Adrenal gland (tissue), 12 donors: ENCODE data around the gene VTA1. TPM values are rescaled to one million over a fixed set of nuclear protein-coding genes. Genes with fewer than 3 reads are reported as not detected.

Experiments
- DNase-seq, 7 donors: peaks; one replicate each; pipeline ENCODE4 v3.0.0-alpha.2; 2019 to 2020
- H3K27ac ChIP-seq, 5 donors: fragments of 200-600 bp; sonication (generic) in 4 of 5; 1 replicate in 3 of 5; 2 replicates in 2 of 5; pipeline versions ENCODE4 v1.5.1 to v1.8.0; 2016 to 2020; ENCODE audit warnings: mild to moderate bottlenecking in 1 of 5
- H3K27me3 ChIP-seq: fragments of 200-600 bp; 2 replicates; pipeline ENCODE4 v1.8.0; 2021
- H3K36me3 ChIP-seq, 2 donors: fragments of 200-600 bp; replicated peaks in 1 of 2; 1 replicate in 1 of 2; 2 replicates in 1 of 2; pipeline versions ENCODE4 v1.5.1 to v1.8.0; 2018 to 2022
- H3K4me1 ChIP-seq, 2 donors: fragments of 200-600 bp; replicated peaks in 1 of 2; 1 replicate in 1 of 2; 2 replicates in 1 of 2; pipeline versions ENCODE4 v1.5.1 to v1.8.0; 2018 to 2021
- H3K4me3 ChIP-seq, 4 donors: fragments of 200-600 bp; sonication (generic) in 3 of 4; one replicate each; pipeline ENCODE4 v1.5.1; 2016 to 2018
- H3K9me3 ChIP-seq, 3 donors: fragments of 200-600 bp; sonication (generic) in 1 of 3; replicated peaks in 1 of 3; 1 replicate in 2 of 3; 2 replicates in 1 of 3; pipeline versions ENCODE4 v1.5.1 to v1.8.0; 2016 to 2021
- CTCF ChIP-seq, 6 experiments: fragments of 450-650 bp in 4 of 6; fragments of 200-600 bp in 2 of 6; sonication (generic) in 1 of 6; IDR thresholded peaks; 1 replicate in 5 of 6; 2 replicates in 1 of 6; pipeline versions ENCODE4 v1.5.1 to v1.8.0; 2016 to 2021; ENCODE audit warnings: antibody characterized with exemption in 6 of 6, mild to moderate bottlenecking in 2 of 6, moderate library complexity in 1 of 6
- POLR2A ChIP-seq, 2 donors: fragments of 450-650 bp; IDR thresholded peaks; one replicate each; pipeline ENCODE4 v1.6.1; 2017; ENCODE audit warnings: antibody characterized with exemption in 2 of 2, mild to moderate bottlenecking in 2 of 2, moderate library complexity in 1 of 2
- WGBS, 4 donors: extraction: QIAGEN DNeasy Blood & Tissue Kit in 2 of 4; methylation state at CpG; one replicate each; pipeline versions ENCODE4 v1.1.5 to v1.1.7; 2013 to 2017; 5-methylcytosine and 5-hydroxymethylcytosine counted together
- intact Hi-C, 2 donors: fragments of 100-400 bp; cut with DNase I; formaldehyde crosslinking; loops; one replicate each; pipeline versions ENCODE4 v1.14.1 to v1.15.0; 2022 to 2023
- polyA plus RNA-seq, 3 donors: library from polyadenylated mRNA; stranded (reverse); fragments of 200-250 nt in 2 of 3; fragments of 350-450 nt in 1 of 3; fragmentation: Illumina TruSeq in 1 of 3; extraction: RNeasy Lipid Tissue Mini Kit (QIAGEN cat#74804) in 1 of 3; gene quantifications; one replicate each; pipeline ENCODE4 v1.2.3, GENCODE V29; 2013 to 2014
- total RNA-seq, 9 donors: library from RNA; depleted of rRNA in 4 of 9; stranded (reverse); fragments of >200 nt in 4 of 9; fragments of 120-200 nt in 1 of 9; fragmentation: NEBNext Ultra II Directional in 1 of 9; extraction: Animal tissue kit (Norgen Biotek cat#: 25700) in 1 of 9; gene quantifications; one replicate each; pipeline versions ENCODE4 v1.1.0 to v1.2.4, GENCODE V29; 2013 to 2023
- donor health status: healthy with polysubstance abuse.
- donor health status: Bipolar disorder and iron deficiency.
- donor health status: DM: yes; HTN: yes; CAD: no.
- donor health status: DM: no; HTN: no; CAD: no.
- donor health status: DM: no; HTN: no; CAD: no.
- donor health status: DM: yes; HTN: yes; CAD: no.

VTA1 gene
- total and polyA plus RNA-seq, 12 donors = 9.7 to 73.9 (median 33.9) TPM

DNA sequence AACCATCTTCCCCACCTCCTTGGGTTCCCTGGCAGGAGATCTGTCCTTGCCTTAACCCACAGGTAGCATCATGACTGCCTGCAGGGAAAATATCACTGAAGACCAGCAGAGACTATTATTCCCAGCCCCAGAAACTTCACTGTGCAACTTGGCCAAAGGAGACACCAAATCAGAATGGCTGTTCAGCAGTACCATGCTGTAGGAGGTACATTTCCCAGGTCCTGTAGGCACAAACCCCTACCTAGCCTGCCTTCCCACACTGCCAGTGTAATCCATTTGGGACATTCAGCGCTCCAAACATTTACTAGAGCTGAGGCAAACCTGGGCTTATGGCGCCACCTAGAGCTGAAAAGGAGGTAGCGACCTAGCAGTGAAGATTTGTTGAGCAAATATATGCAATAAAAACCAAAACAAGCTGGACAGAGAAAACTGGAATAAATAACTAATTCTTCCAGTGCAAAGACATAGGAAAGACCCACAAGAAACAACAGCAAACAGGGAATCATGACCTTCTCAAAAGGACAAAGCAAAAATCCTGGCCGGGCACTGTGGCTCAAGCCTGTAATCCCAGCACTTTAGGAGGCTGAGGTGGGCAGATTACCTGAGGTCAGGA, 60.3 kb downstream of the VTA1 start:
- peaks cover 0 to 6% (median 0%) of the 10 kb centered on the region in 3 donors for H3K9me3 ChIP-seq
- peak; percentile 76 to 91 (median 82) for TF ChIP-seq CTCF (IDR thresholded peaks at IDR 0.05)
- no peak for TF ChIP-seq POLR2A (IDR thresholded peaks at IDR 0.05)
- 62 to 71% (median 66%) methylated on average over 4 of the region's 4 CpGs for WGBS, 4 donors
- intact Hi-C loops = loop anchor here (5.0 to 10.0 kb wide), 2 partner anchors 63 to 65 kb away; partner anchors contain the start of genes NMBR (in 1 of the 2) and VTA1 (in 1 of the 2)
- no peaks in the 10 kb centered on the region for H3K27me3 ChIP-seq
- no peak overlapping the region for H3K27ac ChIP-seq
- H3K4me1 ChIP-seq = no peaks in the 10 kb centered on the region
- no peak overlapping the region for H3K4me3 ChIP-seq
- H3K36me3 ChIP-seq = no peaks in the 10 kb centered on the region
- peak; percentile 48 to 80 (median 63) for DNase-seq

DNA sequence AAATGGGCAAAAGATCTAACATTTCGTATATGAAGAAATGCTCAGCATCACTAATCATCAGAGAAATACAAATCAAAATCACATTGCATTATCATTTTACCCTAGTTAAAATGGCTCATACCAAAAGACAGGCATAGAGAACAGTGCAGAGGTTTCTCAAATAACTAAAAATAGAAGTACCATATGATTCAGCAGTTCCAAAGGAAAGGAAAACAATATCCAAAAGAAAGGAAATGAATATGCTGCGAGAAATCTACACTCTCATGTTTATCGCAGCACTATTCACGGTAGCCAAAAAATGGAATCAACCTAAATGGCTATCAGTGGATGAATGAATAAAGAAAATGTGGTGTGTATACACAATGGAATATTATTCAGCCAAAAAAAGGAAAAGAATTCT, 63.5 kb downstream of the VTA1 start:
- Histone ChIP-seq H3K4me1 (no peaks in the 10 kb centered on the region), H3K27ac (no peak overlapping the region), H3K4me3 (no peak overlapping the region), H3K36me3 (no peaks in the 10 kb centered on the region), H3K9me3 (peaks cover 0 to 6% (median 0%) of the 10 kb centered on the region in 3 donors), H3K27me3 (no peaks in the 10 kb centered on the region)
- DNase-seq = no peak
- intact Hi-C loops = no loop called here
- TF ChIP-seq POLR2A (IDR thresholded peaks at IDR 0.05) (no peak), CTCF (IDR thresholded peaks at IDR 0.05) (no peak)
- WGBS, 4 donors = 97 to 99% (median 98%) methylated on average over 4 of the region's 4 CpGs

GRCh38 chr6:142213402-142213801, 66.3 kb downstream of the VTA1 start:
- no peaks in the 10 kb centered on the region for H3K4me1 ChIP-seq
- WGBS, 4 donors = 100% methylated on average over 1 of the region's 1 CpG
- H3K27me3 ChIP-seq = no peaks in the 10 kb centered on the region
- intact Hi-C loops = no loop called here
- no peaks in the 10 kb centered on the region for H3K9me3 ChIP-seq
- H3K27ac ChIP-seq = no peak overlapping the region
- H3K36me3 ChIP-seq = no peaks in the 10 kb centered on the region
- TF ChIP-seq POLR2A (IDR thresholded peaks at IDR 0.05) (no peak), CTCF (IDR thresholded peaks at IDR 0.05) (no peak)
- DNase-seq = no peak
- H3K4me3 ChIP-seq = no peak overlapping the region

DNA sequence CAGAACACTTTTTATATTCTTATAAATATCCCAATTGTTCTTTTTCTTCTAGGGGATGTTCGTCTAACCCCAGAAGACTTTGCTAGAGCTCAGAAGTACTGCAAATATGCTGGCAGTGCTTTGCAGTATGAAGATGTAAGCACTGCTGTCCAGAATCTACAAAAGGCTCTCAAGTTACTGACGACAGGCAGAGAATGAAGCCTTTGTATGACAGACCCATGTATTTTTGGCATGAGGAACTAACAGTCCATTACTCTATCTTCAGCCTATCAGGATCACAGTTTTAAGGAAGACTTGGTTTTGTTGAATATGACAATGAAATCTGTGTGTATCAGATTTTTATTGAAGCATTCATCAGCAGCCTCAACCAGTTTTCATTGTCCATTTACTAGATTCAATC, 71.4 kb downstream of the VTA1 start:
- H3K36me3 ChIP-seq = no peaks in the 10 kb centered on the region
- no peak for TF ChIP-seq POLR2A (IDR thresholded peaks at IDR 0.05)
- TF ChIP-seq CTCF (IDR thresholded peaks at IDR 0.05) = no peak

More for the DNA sequence above, 71.4 kb downstream of the VTA1 start:
- WGBS, 4 donors = 80 to 87% (median 84%) methylated on average over 2 of the region's 2 CpGs
- Histone ChIP-seq H3K9me3 (no peaks in the 10 kb centered on the region), H3K27me3 (no peaks in the 10 kb centered on the region), H3K4me3 (no peak overlapping the region), H3K4me1 (no peaks in the 10 kb centered on the region), H3K27ac (no peak overlapping the region)
- DNase-seq = no peak
- intact Hi-C loops = no loop called here
